DND-41 (cell line): ENCODE measurements around the gene EDN2.

Source experiments
- ATAC-seq: fragments of 200-7000 bp; cut with Tn5 transposase; 3 replicates; pipeline ENCODE4 v1.9.1; 2021; ENCODE audit warnings: low read depth; ENCODE audit not compliant: insufficient read depth
- DNase-seq: peaks from one replicate; pipeline ENCODE4 v3.0.0-alpha.2; 2020
- H2AFZ ChIP-seq: 2 replicates; pipeline ENCODE4 v1.6.0; 2012; ENCODE audit warnings: low read depth, low read length
- H3K27ac ChIP-seq: 2 replicates; pipeline ENCODE4 v1.5.1; 2012; ENCODE audit warnings: low read length, inconsistent platforms
- H3K27me3 ChIP-seq: fragments of 200-600 bp; sonication (generic); 2 replicates; pipeline ENCODE4 v1.6.0; 2012; ENCODE audit warnings: low read length, mild to moderate bottlenecking, inconsistent platforms; ENCODE audit not compliant: insufficient read depth, poor library complexity
- H3K36me3 ChIP-seq: 2 replicates; pipeline ENCODE4 v1.5.1; 2012; ENCODE audit warnings: low read length, inconsistent platforms; ENCODE audit not compliant: insufficient read depth
- H3K4me1 ChIP-seq: 2 replicates; pipeline ENCODE4 v1.5.1; 2012; ENCODE audit warnings: mild to moderate bottlenecking, low read length; ENCODE audit not compliant: insufficient read depth
- H3K4me2 ChIP-seq: 2 replicates; pipeline ENCODE4 v1.6.0; 2012; ENCODE audit warnings: mild to moderate bottlenecking, moderate library complexity, low read length, inconsistent platforms; ENCODE audit not compliant: insufficient read depth
- H3K4me3 ChIP-seq, 2 experiments: fragments of 200-600 bp in 1 of 2; shearing (Covaris generic) in 1 of 2; 2 replicates each; pipeline ENCODE4 v1.5.1; 2012 to 2016; ENCODE audit warnings: inconsistent platforms in 2 of 2, low read length in 2 of 2, mild to moderate bottlenecking in 2 of 2, low read depth in 1 of 2, moderate library complexity in 1 of 2
- H3K79me2 ChIP-seq: 2 replicates; pipeline ENCODE4 v1.6.0; 2012; ENCODE audit warnings: low read length, inconsistent platforms; ENCODE audit not compliant: insufficient read depth
- H3K9ac ChIP-seq: 2 replicates; pipeline ENCODE4 v1.6.0; 2012; ENCODE audit warnings: low read depth, mild to moderate bottlenecking, inconsistent platforms, low read length, moderate library complexity
- H3K9me3 ChIP-seq: 2 replicates; pipeline ENCODE4 v1.5.1; 2012; ENCODE audit warnings: low read length, moderate library complexity, mild to moderate bottlenecking, inconsistent platforms; ENCODE audit not compliant: insufficient read depth, severe bottlenecking
- H4K20me1 ChIP-seq: 2 replicates; pipeline ENCODE4 v1.6.0; 2012; ENCODE audit warnings: low read length; ENCODE audit not compliant: insufficient read depth
- EZH2 ChIP-seq: IDR thresholded peaks from 3 replicates; pipeline ENCODE4 v1.6.1; 2012; ENCODE audit warnings: borderline replicate concordance, low read depth, mild to moderate bottlenecking, moderate library complexity, low read length, inconsistent platforms; ENCODE audit not compliant: severe bottlenecking
- TF ChIP-seq, protein P1 (sequence below): IDR thresholded peaks from 2 replicates; pipeline ENCODE4 v1.5.1; 2012; ENCODE audit warnings: borderline replicate concordance, low read length, moderate library complexity, mild to moderate bottlenecking; ENCODE audit not compliant: poor library complexity, severe bottlenecking; ENCODE audit errors: extremely low read depth

EDN2 gene

DNA sequence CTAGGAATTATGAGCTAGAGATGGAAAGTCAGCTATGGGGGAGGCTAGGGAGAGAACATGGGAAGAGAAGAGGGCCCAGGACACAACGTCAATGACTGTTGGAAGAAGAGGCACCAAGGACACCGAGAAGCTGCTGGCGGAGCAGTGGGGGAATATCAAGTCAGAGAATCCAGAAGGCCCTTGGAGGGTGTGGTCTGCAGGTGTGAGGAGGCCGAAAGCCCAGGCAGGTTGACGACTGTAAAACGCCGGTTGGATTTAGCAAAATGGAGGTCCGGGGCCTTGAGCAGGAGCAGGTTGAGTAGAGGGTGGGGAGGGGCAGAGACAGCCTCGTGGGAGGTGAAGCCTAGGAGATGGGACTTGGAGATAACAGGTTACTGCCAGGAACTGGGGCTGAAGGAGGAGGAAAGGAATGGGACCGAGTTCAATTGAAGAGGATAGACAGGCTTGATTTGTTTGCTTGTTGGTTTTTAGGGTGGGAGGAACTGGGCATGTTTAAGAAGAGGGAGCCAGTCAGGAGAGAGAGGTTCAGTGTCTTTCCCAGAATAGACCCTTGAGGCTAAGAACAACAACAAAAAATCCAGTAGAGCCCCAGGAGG lies 35.1 kb downstream of the EDN2 start:
- Histone ChIP-seq H3K4me3 (no peak overlapping the region), H2AFZ (no peak overlapping the region), H3K9me3 (no peaks in the 10 kb centered on the region), H3K4me2 (no peak overlapping the region), H3K79me2 (no peaks in the 10 kb centered on the region), H3K4me1 (no peaks in the 10 kb centered on the region), H3K27me3 (peaks cover 3% of the 10 kb centered on the region), H4K20me1 (no peaks in the 10 kb centered on the region), H3K9ac (no peak overlapping the region), H3K36me3 (no peaks in the 10 kb centered on the region), H3K27ac (no peak overlapping the region)
- no peak for ATAC-seq
- DNase-seq: no peak
- TF ChIP-seq, protein P1, sequence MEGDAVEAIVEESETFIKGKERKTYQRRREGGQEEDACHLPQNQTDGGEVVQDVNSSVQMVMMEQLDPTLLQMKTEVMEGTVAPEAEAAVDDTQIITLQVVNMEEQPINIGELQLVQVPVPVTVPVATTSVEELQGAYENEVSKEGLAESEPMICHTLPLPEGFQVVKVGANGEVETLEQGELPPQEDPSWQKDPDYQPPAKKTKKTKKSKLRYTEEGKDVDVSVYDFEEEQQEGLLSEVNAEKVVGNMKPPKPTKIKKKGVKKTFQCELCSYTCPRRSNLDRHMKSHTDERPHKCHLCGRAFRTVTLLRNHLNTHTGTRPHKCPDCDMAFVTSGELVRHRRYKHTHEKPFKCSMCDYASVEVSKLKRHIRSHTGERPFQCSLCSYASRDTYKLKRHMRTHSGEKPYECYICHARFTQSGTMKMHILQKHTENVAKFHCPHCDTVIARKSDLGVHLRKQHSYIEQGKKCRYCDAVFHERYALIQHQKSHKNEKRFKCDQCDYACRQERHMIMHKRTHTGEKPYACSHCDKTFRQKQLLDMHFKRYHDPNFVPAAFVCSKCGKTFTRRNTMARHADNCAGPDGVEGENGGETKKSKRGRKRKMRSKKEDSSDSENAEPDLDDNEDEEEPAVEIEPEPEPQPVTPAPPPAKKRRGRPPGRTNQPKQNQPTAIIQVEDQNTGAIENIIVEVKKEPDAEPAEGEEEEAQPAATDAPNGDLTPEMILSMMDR: no peak
- TF ChIP-seq EZH2: no peak

DNA sequence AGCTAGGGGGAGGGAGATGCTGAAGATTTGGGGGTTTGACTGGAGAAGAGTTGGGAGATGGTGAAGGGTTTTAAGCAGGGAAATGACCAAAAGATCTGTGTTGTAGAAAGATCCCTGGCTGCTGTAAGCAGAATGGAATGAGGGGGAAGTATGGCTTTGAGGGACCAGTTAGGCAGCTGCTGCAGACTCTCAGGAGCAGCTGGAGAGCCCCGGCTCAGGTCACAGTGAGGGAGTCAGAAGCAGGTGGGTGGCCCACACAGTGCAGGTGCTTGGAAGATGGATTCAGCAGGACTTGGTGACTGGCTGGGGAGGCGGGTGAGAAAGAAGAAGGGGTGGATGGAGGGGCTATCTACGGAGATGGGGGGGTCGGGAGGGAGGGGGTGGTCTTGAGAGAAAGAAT lies 35.7 kb downstream of the EDN2 start:
- Histone ChIP-seq H3K4me1 (no peaks in the 10 kb centered on the region), H3K79me2 (no peaks in the 10 kb centered on the region), H3K27me3 (peaks cover 3% of the 10 kb centered on the region), H2AFZ (no peak overlapping the region), H3K27ac (no peak overlapping the region), H3K4me2 (no peak overlapping the region), H3K9ac (no peak overlapping the region), H4K20me1 (no peaks in the 10 kb centered on the region), H3K9me3 (no peaks in the 10 kb centered on the region), H3K4me3 (no peak overlapping the region), H3K36me3 (no peaks in the 10 kb centered on the region)
- ATAC-seq (no peak), DNase-seq (no peak)
- TF ChIP-seq, protein P1: no peak
- no peak for TF ChIP-seq EZH2

DNA sequence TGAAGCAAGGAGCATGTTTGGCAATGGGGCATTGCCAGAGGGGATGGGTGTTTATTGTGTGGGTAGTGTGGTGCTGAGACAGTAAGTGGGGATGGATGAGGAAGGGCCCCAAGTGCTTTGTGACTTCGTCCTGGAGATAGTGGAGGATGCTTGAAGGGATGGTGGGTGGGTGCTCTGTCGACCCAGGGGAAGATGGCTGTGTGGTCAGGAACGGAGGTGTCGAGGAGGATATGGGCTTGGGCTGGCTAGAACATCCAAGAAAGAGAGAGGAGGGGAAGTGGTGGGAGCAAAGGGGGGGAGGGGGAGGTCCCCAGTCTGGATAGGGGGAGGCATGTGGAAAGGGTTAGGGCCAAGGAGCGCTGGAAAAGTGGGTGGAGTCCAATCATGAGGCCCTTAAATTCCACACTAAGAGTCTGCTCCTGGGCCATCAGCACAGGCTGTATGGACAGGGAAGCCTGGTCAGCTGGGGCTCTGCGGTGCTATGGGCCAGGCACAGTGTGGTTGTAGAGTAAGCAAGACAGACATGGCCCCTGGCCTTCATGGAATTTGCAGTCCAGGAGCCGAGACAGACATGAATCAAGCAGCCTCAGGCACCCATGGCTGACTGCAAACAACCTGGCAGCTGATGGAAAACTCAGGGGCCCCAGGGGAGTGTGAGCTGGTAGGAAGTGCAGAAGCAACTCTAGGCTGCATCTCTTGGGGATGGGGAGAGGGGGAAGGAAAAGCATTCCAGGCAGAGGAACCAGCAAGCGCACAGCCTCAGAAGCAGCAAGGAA lies 36.3 kb downstream of the EDN2 start:
- no peak overlapping the region for H3K4me2 ChIP-seq
- no peaks in the 10 kb centered on the region for H4K20me1 ChIP-seq
- H3K79me2 ChIP-seq: no peaks in the 10 kb centered on the region
- H3K27ac ChIP-seq: no peak overlapping the region
- H2AFZ ChIP-seq: no peak overlapping the region
- DNase-seq: no peak
- no peaks in the 10 kb centered on the region for H3K9me3 ChIP-seq
- no peaks in the 10 kb centered on the region for H3K36me3 ChIP-seq
- no peak overlapping the region for H3K4me3 ChIP-seq
- TF ChIP-seq EZH2: no peak
- TF ChIP-seq, protein P1: no peak
- H3K27me3 ChIP-seq: peaks cover 3% of the 10 kb centered on the region
- H3K4me1 ChIP-seq: no peaks in the 10 kb centered on the region
- no peak for ATAC-seq
- no peak overlapping the region for H3K9ac ChIP-seq
